SKM-1 (cell line): ENCODE measurements around the gene BBS2.

Source experiments
- DNase-seq: peaks from one replicate; lab custom pipeline; 2025; ENCODE audit not compliant: unreplicated experiment; lab: John Stamatoyannopoulos, UW

The BBS2 gene

GRCh38 chr16:56477096-56477878 is 42.5 kb downstream of the BBS2 start:
- DNase-seq = no peak

- no peak for DNase-seq
Observed at GRCh38 chr16:56475201-56475600, 44.6 kb downstream of the BBS2 start.

- no peak for DNase-seq
Observed at GRCh38 chr16:56470666-56471065, 49.2 kb downstream of the BBS2 start.

- no peak for DNase-seq
Observed at GRCh38 chr16:56470232-56470631, 49.6 kb downstream of the BBS2 start.

GRCh38 chr16:56469748-56470147 is 50.1 kb downstream of the BBS2 start:
- DNase-seq = no peak

GRCh38 chr16:56468800-56469199 is 51.0 kb downstream of the BBS2 start:
- no peak for DNase-seq

GRCh38 chr16:56466344-56466743 is 53.5 kb downstream of the BBS2 start:
- no peak for DNase-seq

- DNase-seq = no peak
Observed at GRCh38 chr16:56463153-56463552, 56.7 kb downstream of the BBS2 start.

GRCh38 chr16:56462064-56462796 is 57.6 kb downstream of the BBS2 start:
- no peak for DNase-seq

- DNase-seq = no peak
Observed at GRCh38 chr16:56460101-56460500, 59.7 kb downstream of the BBS2 start.

GRCh38 chr16:56457927-56458470 is 61.8 kb downstream of the BBS2 start:
- no peak for DNase-seq

GRCh38 chr16:56451753-56452689 is 67.8 kb downstream of the BBS2 start:
- DNase-seq = no peak

- peak; percentile 98 for DNase-seq
Observed at GRCh38 chr16:56450986-56451752, 68.7 kb downstream of the BBS2 start, which contains the start of the genes NUDT21 and OGFOD1. TSS of gene NUDT21 (minus strand) at chr16:56451332. CDS start at chr16:56451202, 130 bp downstream. TSS of gene OGFOD1 (plus strand) at chr16:56451554. CDS start at chr16:56451613, 59 bp downstream.

GRCh38 chr16:56450275-56450985 is 69.4 kb downstream of the BBS2 start:
- no peak for DNase-seq

GRCh38 chr16:56448005-56448404 is 71.8 kb downstream of the BBS2 start:
- no peak for DNase-seq

- DNase-seq = no peak
Observed at GRCh38 chr16:56447286-56447685, 72.5 kb downstream of the BBS2 start.

GRCh38 chr16:56438038-56438437 is 81.8 kb downstream of the BBS2 start:
- DNase-seq = no peak

- no peak for DNase-seq
Observed at GRCh38 chr16:56436258-56436657, 83.6 kb downstream of the BBS2 start.
